ENCODE data around the gene TIE1.

The TIE1 gene

GRCh38 chr1:43321331-43321891 lies 20.6 kb downstream of the TIE1 start:
- intact Hi-C loops (cut with DNase I) = no loop called here
- DNase-seq = peak in 4 of 42 donors; percentile 11 to 27 (median 23)

- intact Hi-C loops (cut with DNase I) = no loop called here
- peak in 3 of 42 donors; percentile 4 to 16 (median 9) for DNase-seq
These were observed 21.7 kb downstream of the TIE1 start for GRCh38 chr1:43322506-43322905.

- DNase-seq = peak in 1 of 42 donors; percentile 2
- intact Hi-C loops (cut with DNase I) = no loop called here
These were observed 24.0 kb downstream of the TIE1 start for GRCh38 chr1:43324810-43325209.

- no peak for DNase-seq
- intact Hi-C loops (cut with DNase I) = no loop called here
These were observed 24.6 kb downstream of the TIE1 start for GRCh38 chr1:43325381-43325780.

- intact Hi-C loops (cut with DNase I) = no loop called here
- no peak for DNase-seq
These were observed 26.9 kb downstream of the TIE1 start for GRCh38 chr1:43327549-43328292.

- peak in 4 of 42 donors; percentile 12 to 24 (median 16) for DNase-seq
- intact Hi-C loops (cut with DNase I) = no loop called here
These were observed 29.4 kb downstream of the TIE1 start for GRCh38 chr1:43329995-43330751.

GRCh38 chr1:43331688-43332087 lies 30.9 kb downstream of the TIE1 start:
- intact Hi-C loops (cut with DNase I) = no loop called here
- peak in 2 of 42 donors; percentile 2 for DNase-seq

- intact Hi-C loops (cut with DNase I) = no loop called here
- peak in 2 of 42 donors; percentile 3 to 6 for DNase-seq
These were observed 33.8 kb downstream of the TIE1 start for GRCh38 chr1:43334453-43335205.

- intact Hi-C loops (cut with DNase I) = no loop called here
- peak in 2 of 42 donors; percentile 13 to 23 for DNase-seq
These were observed 36.8 kb downstream of the TIE1 start, which contains the start of gene MPL for GRCh38 chr1:43337588-43337987. TSS of gene MPL (plus strand) at chr1:43337818. CDS start at chr1:43337849, 31 bp downstream.

GRCh38 chr1:43338001-43338400 lies 37.2 kb downstream of the TIE1 start:
- DNase-seq = peak in 1 of 42 donors; percentile 11
- intact Hi-C loops (cut with DNase I) = no loop called here

- peak in 2 of 42 donors; percentile 11 to 16 for DNase-seq
- intact Hi-C loops (cut with DNase I) = no loop called here
These were observed 38.9 kb downstream of the TIE1 start for GRCh38 chr1:43339584-43340232.

GRCh38 chr1:43340559-43340958 lies 39.8 kb downstream of the TIE1 start:
- intact Hi-C loops (cut with DNase I) = no loop called here
- DNase-seq = no peak

- intact Hi-C loops (cut with DNase I) = no loop called here
- peak in 3 of 42 donors; percentile 11 to 13 (median 12) for DNase-seq
These were observed 43.6 kb downstream of the TIE1 start for GRCh38 chr1:43344267-43344850.

GRCh38 chr1:43345120-43345519 lies 44.3 kb downstream of the TIE1 start:
- peak in 6 of 42 donors; percentile 5 to 46 (median 22) for DNase-seq
- intact Hi-C loops (cut with DNase I) = no loop called here

- peak in 3 of 42 donors; percentile 16 to 31 (median 27) for DNase-seq
- intact Hi-C loops (cut with DNase I) = no loop called here
These were observed 45.9 kb downstream of the TIE1 start for GRCh38 chr1:43346636-43347035.

GRCh38 chr1:43348343-43348808 lies 47.6 kb downstream of the TIE1 start:
- intact Hi-C loops (cut with DNase I) = no loop called here

GRCh38 chr1:43348809-43349593 lies 48.2 kb downstream of the TIE1 start:
- DNase-seq = peak; percentile 33 to 87 (median 76)
- intact Hi-C loops (cut with DNase I) = no loop called here

More at GRCh38 chr1:43348343-43348808, 47.6 kb downstream of the TIE1 start:
- DNase-seq = peak in 14 of 42 donors; percentile 15 to 63 (median 28)
